ENCODE results near the gene ATP2A1.

ATP2A1 gene

DNA sequence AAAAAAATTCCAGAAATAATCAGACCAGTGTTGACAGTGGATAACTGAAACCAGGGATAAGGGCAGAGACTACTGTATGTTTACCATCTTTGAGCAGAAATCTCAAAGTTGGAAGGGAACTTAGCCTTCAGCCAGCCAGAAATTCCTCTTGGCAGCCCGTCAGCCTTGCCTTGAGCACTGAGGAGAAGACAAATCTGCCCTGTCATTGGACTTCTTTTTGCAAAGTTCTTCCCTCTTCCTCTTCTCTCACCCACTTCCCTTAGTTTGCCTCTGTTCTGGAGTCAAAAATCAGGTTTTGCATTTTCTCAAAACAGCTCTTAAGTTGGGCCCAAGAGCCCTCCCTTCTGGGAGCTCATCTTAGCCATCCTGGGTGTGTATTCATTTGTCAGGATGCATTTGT, 38.4 kb upstream of the ATP2A1 start:
- TF ChIP-seq, protein P1, sequence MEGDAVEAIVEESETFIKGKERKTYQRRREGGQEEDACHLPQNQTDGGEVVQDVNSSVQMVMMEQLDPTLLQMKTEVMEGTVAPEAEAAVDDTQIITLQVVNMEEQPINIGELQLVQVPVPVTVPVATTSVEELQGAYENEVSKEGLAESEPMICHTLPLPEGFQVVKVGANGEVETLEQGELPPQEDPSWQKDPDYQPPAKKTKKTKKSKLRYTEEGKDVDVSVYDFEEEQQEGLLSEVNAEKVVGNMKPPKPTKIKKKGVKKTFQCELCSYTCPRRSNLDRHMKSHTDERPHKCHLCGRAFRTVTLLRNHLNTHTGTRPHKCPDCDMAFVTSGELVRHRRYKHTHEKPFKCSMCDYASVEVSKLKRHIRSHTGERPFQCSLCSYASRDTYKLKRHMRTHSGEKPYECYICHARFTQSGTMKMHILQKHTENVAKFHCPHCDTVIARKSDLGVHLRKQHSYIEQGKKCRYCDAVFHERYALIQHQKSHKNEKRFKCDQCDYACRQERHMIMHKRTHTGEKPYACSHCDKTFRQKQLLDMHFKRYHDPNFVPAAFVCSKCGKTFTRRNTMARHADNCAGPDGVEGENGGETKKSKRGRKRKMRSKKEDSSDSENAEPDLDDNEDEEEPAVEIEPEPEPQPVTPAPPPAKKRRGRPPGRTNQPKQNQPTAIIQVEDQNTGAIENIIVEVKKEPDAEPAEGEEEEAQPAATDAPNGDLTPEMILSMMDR (IDR thresholded peaks at IDR 0.05) = no peak
- Histone ChIP-seq H3K9me3 (no peaks in the 10 kb centered on the region), H3K27me3 (no peaks in the 10 kb centered on the region), H3K4me3 (ENCODE audit: low read depth in 1 of 2, low read length in 1 of 2) (no peak overlapping the region), H3K27ac (peak overlapping the region; percentile 54), H3K36me3 (peaks cover 73% of the 10 kb centered on the region), H3K4me1 (ENCODE audit: control insufficient read depth in 1 of 2, insufficient read depth in 1 of 2, low read depth in 1 of 2, low read length in 1 of 2) (no peaks in the 10 kb centered on the region)

DNA sequence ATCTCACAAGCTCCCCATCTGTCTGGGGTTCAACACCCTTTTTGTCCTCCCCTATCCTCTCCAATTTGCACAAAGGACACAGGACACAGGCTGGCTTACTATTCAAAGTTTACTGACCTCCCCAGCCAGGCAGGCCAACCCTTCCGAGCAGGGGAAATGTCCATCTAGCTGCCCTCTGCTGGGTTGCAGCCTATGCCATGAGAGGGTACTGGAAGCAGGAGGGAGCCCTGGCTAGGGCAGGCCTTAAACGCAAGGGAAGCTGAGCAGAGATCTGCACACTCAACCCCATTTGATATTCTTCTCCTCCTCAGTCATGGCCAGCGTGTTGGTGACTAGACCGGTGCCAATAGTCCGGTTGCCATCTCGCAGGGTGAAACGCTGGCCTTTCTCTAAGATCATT, 35.6 kb upstream of the ATP2A1 start:
- Histone ChIP-seq H3K9me3 (no peaks in the 10 kb centered on the region), H3K4me3 (ENCODE audit: low read depth in 1 of 2, low read length in 1 of 2) (no peak overlapping the region), H3K27me3 (no peaks in the 10 kb centered on the region), H3K4me1 (ENCODE audit: control insufficient read depth in 1 of 2, insufficient read depth in 1 of 2, low read depth in 1 of 2, low read length in 1 of 2) (peaks cover 17 to 20% of the 10 kb centered on the region in 2 experiments), H3K27ac (no peak overlapping the region), H3K36me3 (peaks cover 49% of the 10 kb centered on the region)
- TF ChIP-seq, protein P1 (IDR thresholded peaks at IDR 0.05) = no peak

DNA sequence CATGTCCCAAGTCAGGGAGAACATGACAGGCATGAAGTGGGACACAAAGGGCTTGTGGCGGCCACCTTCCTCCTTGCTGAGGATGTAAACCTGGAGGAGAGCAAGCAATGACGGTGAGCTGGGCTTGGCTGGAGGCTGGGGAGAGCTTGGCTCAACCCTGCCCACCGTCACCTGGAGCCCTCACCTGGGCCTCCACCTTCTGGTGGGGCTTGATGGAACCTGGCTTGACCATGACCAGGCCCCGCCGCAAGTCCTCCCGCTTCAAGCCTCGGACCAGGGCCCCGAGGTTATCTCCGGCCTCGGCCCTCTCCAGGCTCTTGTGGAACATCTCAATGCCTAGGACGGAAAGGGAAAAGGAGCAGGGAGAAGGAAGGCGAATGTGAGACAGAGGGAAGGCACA, 34.5 kb upstream of the ATP2A1 start:
- TF ChIP-seq, protein P1 (IDR thresholded peaks at IDR 0.05) = no peak
- no peaks in the 10 kb centered on the region for H3K27me3 ChIP-seq
- H3K27ac ChIP-seq = no peak overlapping the region
- peaks cover 17 to 20% of the 10 kb centered on the region in 2 experiments for H3K4me1 ChIP-seq (ENCODE audit: control insufficient read depth in 1 of 2, insufficient read depth in 1 of 2, low read depth in 1 of 2, low read length in 1 of 2)
- no peak overlapping the region for H3K4me3 ChIP-seq (ENCODE audit: low read depth in 1 of 2, low read length in 1 of 2)
- peaks cover 45% of the 10 kb centered on the region for H3K36me3 ChIP-seq
- H3K9me3 ChIP-seq = no peaks in the 10 kb centered on the region

DNA sequence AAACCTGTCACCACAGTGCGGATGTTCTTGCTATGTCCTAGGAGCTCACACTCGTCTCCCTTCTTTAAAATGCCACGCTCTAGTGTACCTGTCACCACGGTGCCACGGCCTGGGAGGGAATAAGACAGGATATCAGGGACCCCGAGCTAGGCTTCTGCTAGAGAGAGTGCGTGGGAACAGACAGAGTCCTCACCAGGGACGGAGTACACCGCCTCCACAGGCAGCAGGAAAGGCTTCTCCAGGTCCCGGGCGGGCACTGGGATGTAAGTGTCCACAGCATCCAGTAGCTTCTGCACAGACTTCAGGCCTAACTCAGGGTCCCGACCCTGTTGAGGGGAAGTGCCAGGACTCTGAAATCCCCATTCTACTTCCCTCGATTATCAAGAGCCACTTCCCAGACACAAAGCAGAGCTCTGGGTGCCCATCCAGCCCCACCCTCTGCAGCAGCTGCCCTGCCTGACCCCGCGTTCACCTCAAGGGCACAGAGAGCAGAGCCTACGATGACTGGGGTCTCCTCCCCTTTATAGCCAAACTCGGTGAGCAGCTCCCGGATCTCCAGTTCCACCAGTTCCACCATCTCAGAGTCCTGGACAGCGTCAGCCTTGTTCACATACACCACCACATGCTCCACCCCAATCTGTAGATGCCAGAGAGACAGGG, 33.9 kb upstream of the ATP2A1 start:
- Histone ChIP-seq H3K9me3 (no peaks in the 10 kb centered on the region), H3K4me3 (ENCODE audit: low read depth in 1 of 2, low read length in 1 of 2) (no peak overlapping the region), H3K27ac (no peak overlapping the region), H3K36me3 (peaks cover 42% of the 10 kb centered on the region), H3K4me1 (ENCODE audit: control insufficient read depth in 1 of 2, insufficient read depth in 1 of 2, low read depth in 1 of 2, low read length in 1 of 2) (peaks cover 17 to 20% of the 10 kb centered on the region in 2 experiments), H3K27me3 (no peaks in the 10 kb centered on the region)
- TF ChIP-seq, protein P1 (IDR thresholded peaks at IDR 0.05) = no peak

DNA sequence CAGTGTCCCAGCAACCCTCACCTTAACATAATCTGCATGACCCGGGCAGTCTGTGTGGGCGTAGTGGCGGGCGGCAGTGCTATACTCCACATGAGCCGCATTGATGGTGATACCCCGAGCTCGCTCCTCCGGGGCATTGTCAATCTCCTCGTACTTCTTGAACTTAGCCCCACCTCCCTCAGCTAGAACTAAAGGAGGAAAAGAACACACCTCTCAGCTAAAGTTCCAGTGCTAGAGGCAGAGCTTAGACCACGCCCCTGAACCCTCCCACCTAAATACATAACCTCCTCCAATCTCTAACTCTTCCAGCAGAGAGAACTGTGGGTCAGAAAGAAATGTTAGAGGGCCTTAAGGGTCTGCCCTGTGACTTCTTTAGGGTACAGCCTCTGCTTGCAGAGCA, 33.0 kb upstream of the ATP2A1 start:
- Histone ChIP-seq H3K27me3 (no peaks in the 10 kb centered on the region), H3K4me3 (ENCODE audit: low read depth in 1 of 2, low read length in 1 of 2) (peak overlapping the region; percentile 90 to 93), H3K27ac (no peak overlapping the region), H3K36me3 (peaks cover 42% of the 10 kb centered on the region), H3K4me1 (ENCODE audit: control insufficient read depth in 1 of 2, insufficient read depth in 1 of 2, low read depth in 1 of 2, low read length in 1 of 2) (peaks cover 17 to 20% of the 10 kb centered on the region in 2 experiments), H3K9me3 (no peaks in the 10 kb centered on the region)
- TF ChIP-seq, protein P1 (IDR thresholded peaks at IDR 0.05) = no peak

Measured in neutrophil (primary cell).